ENCODE measurements around the gene USHBP1. TPM values are rescaled to one million over a fixed set of nuclear protein-coding genes. Genes with fewer than 3 reads are reported as not detected.

Gene USHBP1
- total and polyA plus RNA-seq, 2 of the 4 experiments (the other 2 are of a cell fraction) = not detected

GRCh38 chr19:17312189-17313113 is 47.9 kb upstream of the USHBP1 start:
- ATAC-seq (ENCODE audit: low read depth) (no peak), DNase-seq (no peak)
- Histone ChIP-seq H2BK120ac (ENCODE audit: low read depth, low read length) (peak overlapping the region; percentile 47), H3K14ac (replicated peaks; ENCODE audit: low read depth, low read length) (peak overlapping the region; percentile 19), H3K23ac (ENCODE audit: low read depth, low read length) (0 out of 2 replicates have a peak overlapping the region, but pooled peaks have one; percentile 54), H3K4me1 (ENCODE audit: control insufficient read depth, insufficient read depth, low read length) (peaks cover 12% of the 10 kb centered on the region), H4K8ac (ENCODE audit: low read depth in 2 of 2, low read length in 2 of 2) (peak overlapping the region; percentile 30 to 43; a peak in 1 of 4 replicates), H4K20me1 (ENCODE audit: insufficient read depth, low read length) (peaks cover 29% of the 10 kb centered on the region), H2AFZ (replicated peaks; ENCODE audit: low read length, poor library complexity) (no peak overlapping the region), H3K4me2 (ENCODE audit: low read depth, low read length) (peak overlapping the region; percentile 57), H3K9me1 (ENCODE audit: insufficient read depth, low read length) (peaks cover 17% of the 10 kb centered on the region), H3K56ac (ENCODE audit: extremely low read depth, insufficient read depth, low read length) (no peak overlapping the region), H4K91ac (ENCODE audit: insufficient read depth, low read depth, low read length) (peak overlapping the region; percentile 73), H4K5ac (ENCODE audit: low read depth, low read length) (peak overlapping the region; percentile 42; the same call in 1 of the 2 replicates), H3K9me3 (ENCODE audit: control insufficient read depth, insufficient read depth, low read length) (no peaks in the 10 kb centered on the region), H2AK5ac (ENCODE audit: low read depth, low read length) (peak overlapping the region; percentile 93), H3K36me3 (ENCODE audit: control insufficient read depth, insufficient read depth, low read length) (peaks cover 30% of the 10 kb centered on the region), H3K4me3 (ENCODE audit: insufficient read depth, low read depth, low read length) (no peak overlapping the region), H3K18ac (ENCODE audit: low read depth, low read length) (no peak overlapping the region), H2BK20ac (ENCODE audit: low read depth, low read length) (0 out of 2 replicates have a peak overlapping the region, but pooled peaks have one; percentile 25), H3K27ac (ENCODE audit: insufficient read depth, low read length) (peak overlapping the region; percentile 81), H2BK15ac (ENCODE audit: low read depth, low read length) (0 out of 3 replicates have a peak overlapping the region, but pooled peaks have one; percentile 34), H3K4ac (ENCODE audit: low read depth, low read length) (peak overlapping the region; percentile 79), H3K27me3 (ENCODE audit: control insufficient read depth, insufficient read depth, low read length) (no peaks in the 10 kb centered on the region), H3K79me1 (ENCODE audit: low read depth in 1 of 2, low read length in 2 of 2) (peaks cover 34 to 68% of the 10 kb centered on the region in 2 experiments), H2AK9ac (replicated peaks; ENCODE audit: low read depth, low read length, poor library complexity) (peak overlapping the region; percentile 92), H3K9ac (ENCODE audit: low read depth, low read length) (peak overlapping the region; percentile 22; the same call in 1 of the 2 replicates), H2BK5ac (ENCODE audit: low read depth, low read length, poor library complexity, severe bottlenecking) (peak overlapping the region; percentile 89)
- intact Hi-C loops (cut with micrococcal nuclease) (no loop called here), dilution Hi-C loops (cut with HindIII; ENCODE audit: low sequenced_read_pairs, unreplicated experiment) (no loop called here), in situ Hi-C loops (cut with MboI; ENCODE audit: low sequenced_read_pairs) (no loop called here)
- BruUV-seq (replicated peaks) = no TSS peak
- ChIA-PET CTCF (interaction anchor here (0.6 kb wide), 1 partner anchor 55 kb away, joined by 3 read pairs; no protein-coding TSS in a partner anchor), POLR2A (ENCODE audit: unreplicated experiment) (no interaction called here)
- TF ChIP-seq CTCF (conservative IDR thresholded peaks at IDR 0.05; ENCODE audit: low read depth, low read length) (no peak), RCOR1 (IDR thresholded peaks at IDR 0.05; ENCODE audit: insufficient replicate concordance, low read length) (no peak), CEBPB (IDR thresholded peaks at IDR 0.05; ENCODE audit: low read depth, low read length) (no peak), BHLHE40 (IDR thresholded peaks at IDR 0.05; ENCODE audit: low read depth, low read length) (no peak), POLR2A (IDR thresholded peaks at IDR 0.05; ENCODE audit: low read depth, low read length) (no peak), NFE2L2 (IDR thresholded peaks at IDR 0.05; ENCODE audit: low read depth, low read length) (no peak), RFX5 (IDR thresholded peaks at IDR 0.05; ENCODE audit: low read depth, low read length) (no peak), SMC3 (IDR thresholded peaks at IDR 0.05; ENCODE audit: low read depth, low read length) (no peak), USF2 (IDR thresholded peaks at IDR 0.05; ENCODE audit: low read depth, low read length) (no peak), MXI1 (IDR thresholded peaks at IDR 0.05; ENCODE audit: borderline replicate concordance, low read depth, low read length) (no peak)
- WGBS, 2 experiments (ENCODE audit: extremely low coverage in 2 of 2, insufficient read length in 1 of 2) = 62% methylated on average over 4 of the region's 20 CpGs; no CpG with 5 or more reads in 1 of the 2 experiments
